DND-41 (cell line): ENCODE data around the gene SLC25A42.

ENCODE experiments used
- EZH2 ChIP-seq: IDR thresholded peaks from 3 replicates; pipeline ENCODE4 v1.6.1; 2012; ENCODE audit warnings: borderline replicate concordance, low read depth, mild to moderate bottlenecking, moderate library complexity, low read length, inconsistent platforms; ENCODE audit not compliant: severe bottlenecking
- TF ChIP-seq, protein P1 (sequence below): IDR thresholded peaks from 2 replicates; pipeline ENCODE4 v1.5.1; 2012; ENCODE audit warnings: borderline replicate concordance, low read length, moderate library complexity, mild to moderate bottlenecking; ENCODE audit not compliant: poor library complexity, severe bottlenecking; ENCODE audit errors: extremely low read depth

DNA sequence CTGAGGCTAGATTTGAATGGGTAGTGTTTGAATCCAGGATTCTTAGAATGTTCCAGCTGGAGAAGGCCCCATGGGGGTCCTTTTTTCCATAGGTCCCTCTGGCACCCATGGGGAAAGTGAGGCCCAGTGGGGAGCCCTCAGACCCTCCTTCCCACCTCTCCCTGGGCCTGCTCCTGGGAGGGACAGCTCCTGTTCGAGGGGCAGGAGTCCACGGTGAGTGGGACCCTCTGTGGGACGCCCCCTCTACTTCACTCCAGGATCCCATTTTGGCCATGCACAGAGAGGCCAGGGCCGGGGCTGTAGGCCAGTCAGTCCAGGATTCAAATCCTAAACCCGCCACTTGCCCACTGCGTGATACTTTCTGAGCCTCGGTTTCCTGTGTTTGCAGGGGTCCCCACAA lies 98.7 kb downstream of the SLC25A42 start:
- TF ChIP-seq, protein P1, sequence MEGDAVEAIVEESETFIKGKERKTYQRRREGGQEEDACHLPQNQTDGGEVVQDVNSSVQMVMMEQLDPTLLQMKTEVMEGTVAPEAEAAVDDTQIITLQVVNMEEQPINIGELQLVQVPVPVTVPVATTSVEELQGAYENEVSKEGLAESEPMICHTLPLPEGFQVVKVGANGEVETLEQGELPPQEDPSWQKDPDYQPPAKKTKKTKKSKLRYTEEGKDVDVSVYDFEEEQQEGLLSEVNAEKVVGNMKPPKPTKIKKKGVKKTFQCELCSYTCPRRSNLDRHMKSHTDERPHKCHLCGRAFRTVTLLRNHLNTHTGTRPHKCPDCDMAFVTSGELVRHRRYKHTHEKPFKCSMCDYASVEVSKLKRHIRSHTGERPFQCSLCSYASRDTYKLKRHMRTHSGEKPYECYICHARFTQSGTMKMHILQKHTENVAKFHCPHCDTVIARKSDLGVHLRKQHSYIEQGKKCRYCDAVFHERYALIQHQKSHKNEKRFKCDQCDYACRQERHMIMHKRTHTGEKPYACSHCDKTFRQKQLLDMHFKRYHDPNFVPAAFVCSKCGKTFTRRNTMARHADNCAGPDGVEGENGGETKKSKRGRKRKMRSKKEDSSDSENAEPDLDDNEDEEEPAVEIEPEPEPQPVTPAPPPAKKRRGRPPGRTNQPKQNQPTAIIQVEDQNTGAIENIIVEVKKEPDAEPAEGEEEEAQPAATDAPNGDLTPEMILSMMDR, result no peak
- TF ChIP-seq EZH2, result no peak
